ENCODE results near the gene DLG2.

DLG2 gene

GRCh38 chr11:84137960-84138359 is 1489.2 kb downstream of the DLG2 start:
- Mint-ChIP-seq H3K9me3 (peaks cover 19% of the 10 kb centered on the region), H3K4me1 (no peaks in the 10 kb centered on the region), H3K27ac (ENCODE audit: low read depth) (no peak overlapping the region), H3K4me3 (no peak overlapping the region), H3K27me3 (no peaks in the 10 kb centered on the region), H3K36me3 (ENCODE audit: insufficient read depth) (no peaks in the 10 kb centered on the region)
- no peak for DNase-seq (ENCODE audit: low spot score in 2 of 2)
- no peak for ATAC-seq (replicated peaks; ENCODE audit: extremely low read depth, poor library complexity, severe bottlenecking)

- peaks cover 20% of the 10 kb centered on the region for H3K9me3 Mint-ChIP-seq
- H3K27me3 Mint-ChIP-seq = no peaks in the 10 kb centered on the region
- no peak for ATAC-seq (replicated peaks; ENCODE audit: extremely low read depth, poor library complexity, severe bottlenecking)
These were observed 1489.6 kb downstream of the DLG2 start for GRCh38 chr11:84137505-84137904.

DNA sequence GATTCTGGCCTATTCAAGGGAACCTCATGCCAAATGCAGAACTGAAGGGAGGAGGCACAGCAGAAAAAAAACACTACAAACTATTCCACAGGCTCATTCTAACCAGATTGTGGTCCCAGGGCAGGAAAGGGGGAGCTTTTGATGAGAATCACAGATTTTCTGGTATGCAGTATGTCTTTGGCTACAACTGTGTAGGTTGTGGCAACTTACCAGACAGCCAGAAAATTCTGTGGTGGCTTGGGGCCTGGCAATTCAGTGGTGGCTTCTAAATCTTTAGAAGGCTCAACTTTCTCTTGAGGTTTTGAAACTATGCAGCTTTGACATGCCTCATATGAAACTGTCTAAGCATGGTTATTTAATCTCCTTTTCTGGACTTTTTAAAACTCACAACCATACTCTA is 1490.2 kb downstream of the DLG2 start:
- no peak overlapping the region for H3K4me3 Mint-ChIP-seq
- no peaks in the 10 kb centered on the region for H3K27me3 Mint-ChIP-seq
- H3K4me1 Mint-ChIP-seq = no peaks in the 10 kb centered on the region
- DNase-seq (ENCODE audit: low spot score in 2 of 2) (no peak), ATAC-seq (replicated peaks; ENCODE audit: extremely low read depth, poor library complexity, severe bottlenecking) (no peak)
- no peaks in the 10 kb centered on the region for H3K36me3 Mint-ChIP-seq (ENCODE audit: insufficient read depth)
- no peak overlapping the region for H3K27ac Mint-ChIP-seq (ENCODE audit: low read depth)
- peaks cover 23% of the 10 kb centered on the region for H3K9me3 Mint-ChIP-seq

More at GRCh38 chr11:84137505-84137904, 1489.6 kb downstream of the DLG2 start:
- no peak overlapping the region for H3K4me3 Mint-ChIP-seq
- no peaks in the 10 kb centered on the region for H3K36me3 Mint-ChIP-seq (ENCODE audit: insufficient read depth)
- no peak for DNase-seq (ENCODE audit: low spot score in 2 of 2)
- H3K4me1 Mint-ChIP-seq = no peaks in the 10 kb centered on the region
- no peak overlapping the region for H3K27ac Mint-ChIP-seq (ENCODE audit: low read depth)

- Mint-ChIP-seq H3K36me3 (ENCODE audit: insufficient read depth) (no peaks in the 10 kb centered on the region), H3K4me1 (no peaks in the 10 kb centered on the region), H3K27ac (ENCODE audit: low read depth) (no peak overlapping the region), H3K27me3 (no peaks in the 10 kb centered on the region), H3K9me3 (peaks cover 37% of the 10 kb centered on the region), H3K4me3 (no peak overlapping the region)
- DNase-seq (ENCODE audit: low spot score in 2 of 2) (no peak), ATAC-seq (replicated peaks; ENCODE audit: extremely low read depth, poor library complexity, severe bottlenecking) (no peak)
These were observed 1496.3 kb downstream of the DLG2 start for GRCh38 chr11:84130646-84131427.

DNA sequence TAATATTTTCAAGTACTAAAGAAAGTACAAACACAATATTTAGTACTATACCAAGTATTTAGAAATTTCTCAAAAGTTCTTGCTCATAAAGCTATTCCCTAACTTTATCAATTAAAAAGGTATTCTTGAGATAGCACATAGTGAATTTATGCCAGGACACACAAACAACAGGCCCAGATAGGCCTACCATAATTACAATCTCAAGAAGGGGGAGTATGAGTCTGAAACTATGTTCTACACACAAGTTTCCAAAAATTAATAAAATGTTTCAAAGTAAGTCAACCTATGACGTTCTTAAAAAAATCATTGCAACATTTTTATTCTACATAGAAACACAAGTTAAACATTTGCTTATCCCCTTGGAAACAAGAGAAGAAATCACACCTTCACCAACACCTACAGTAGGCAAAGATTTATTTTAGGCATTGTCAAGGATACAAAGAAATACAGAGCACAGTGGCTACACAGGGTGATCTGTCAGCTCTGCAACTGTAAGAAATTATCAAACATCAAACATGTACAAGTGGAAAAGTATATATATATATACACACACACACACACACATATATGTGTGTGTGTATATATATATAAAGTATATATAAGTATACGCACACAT is 1497.1 kb downstream of the DLG2 start:
- Mint-ChIP-seq H3K27me3 (no peaks in the 10 kb centered on the region), H3K4me1 (no peaks in the 10 kb centered on the region), H3K27ac (ENCODE audit: low read depth) (no peak overlapping the region), H3K9me3 (peaks cover 31% of the 10 kb centered on the region), H3K4me3 (no peak overlapping the region), H3K36me3 (ENCODE audit: insufficient read depth) (no peaks in the 10 kb centered on the region)
- DNase-seq (ENCODE audit: low spot score in 2 of 2) (no peak), ATAC-seq (replicated peaks; ENCODE audit: extremely low read depth, poor library complexity, severe bottlenecking) (no peak)

DNA sequence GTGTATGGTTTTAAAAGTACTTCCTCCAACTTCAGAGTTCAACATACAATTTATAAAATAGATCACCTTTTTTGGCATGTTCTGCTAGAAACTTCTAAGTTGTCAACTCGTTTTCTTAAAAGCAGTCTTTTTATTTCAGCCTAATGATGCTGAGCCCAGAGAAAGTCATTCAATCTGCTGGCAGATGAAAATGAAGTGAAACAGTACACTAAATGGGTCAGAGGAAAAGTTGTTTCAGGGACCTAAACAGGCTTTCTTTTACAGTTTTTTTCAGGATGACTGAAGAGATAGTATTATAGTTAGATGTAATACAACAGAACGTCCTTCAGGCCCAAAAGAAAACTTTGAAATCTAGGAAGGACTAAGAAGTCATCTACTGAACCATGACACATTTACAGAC is 1498.3 kb downstream of the DLG2 start:
- no peak for DNase-seq (ENCODE audit: low spot score in 2 of 2)
- Mint-ChIP-seq H3K27me3 (no peaks in the 10 kb centered on the region), H3K4me3 (no peak overlapping the region), H3K27ac (ENCODE audit: low read depth) (no peak overlapping the region), H3K9me3 (peaks cover 36% of the 10 kb centered on the region), H3K4me1 (no peaks in the 10 kb centered on the region), H3K36me3 (ENCODE audit: insufficient read depth) (peaks cover 1% of the 10 kb centered on the region)
- no peak for ATAC-seq (replicated peaks; ENCODE audit: extremely low read depth, poor library complexity, severe bottlenecking)

GRCh38 chr11:84117394-84117793 is 1509.8 kb downstream of the DLG2 start:
- no peaks in the 10 kb centered on the region for H3K27me3 Mint-ChIP-seq
- H3K4me3 Mint-ChIP-seq = no peak overlapping the region
- peaks cover 14% of the 10 kb centered on the region for H3K9me3 Mint-ChIP-seq
- no peak overlapping the region for H3K27ac Mint-ChIP-seq (ENCODE audit: low read depth)
- no peaks in the 10 kb centered on the region for H3K4me1 Mint-ChIP-seq
- DNase-seq (ENCODE audit: low spot score in 2 of 2) (no peak), ATAC-seq (replicated peaks; ENCODE audit: extremely low read depth, poor library complexity, severe bottlenecking) (no peak)
- no peaks in the 10 kb centered on the region for H3K36me3 Mint-ChIP-seq (ENCODE audit: insufficient read depth)

- Mint-ChIP-seq H3K36me3 (ENCODE audit: insufficient read depth) (no peaks in the 10 kb centered on the region), H3K27me3 (no peaks in the 10 kb centered on the region), H3K27ac (ENCODE audit: low read depth) (no peak overlapping the region), H3K4me3 (no peak overlapping the region), H3K4me1 (no peaks in the 10 kb centered on the region), H3K9me3 (no peaks in the 10 kb centered on the region)
- no peak for ATAC-seq (replicated peaks; ENCODE audit: extremely low read depth, poor library complexity, severe bottlenecking)
- no peak for DNase-seq (ENCODE audit: low spot score in 2 of 2)
These were observed 1520.6 kb downstream of the DLG2 start for GRCh38 chr11:84106541-84106940.

- no peak overlapping the region for H3K4me3 Mint-ChIP-seq
- DNase-seq (ENCODE audit: low spot score in 2 of 2) = no peak
- H3K4me1 Mint-ChIP-seq = no peaks in the 10 kb centered on the region
- H3K36me3 Mint-ChIP-seq (ENCODE audit: insufficient read depth) = no peaks in the 10 kb centered on the region
- no peak for ATAC-seq (replicated peaks; ENCODE audit: extremely low read depth, poor library complexity, severe bottlenecking)
- H3K27me3 Mint-ChIP-seq = no peaks in the 10 kb centered on the region
- H3K27ac Mint-ChIP-seq (ENCODE audit: low read depth) = no peak overlapping the region
- peaks cover 5% of the 10 kb centered on the region for H3K9me3 Mint-ChIP-seq
These were observed 1522.0 kb downstream of the DLG2 start for GRCh38 chr11:84105148-84105547.

DNA sequence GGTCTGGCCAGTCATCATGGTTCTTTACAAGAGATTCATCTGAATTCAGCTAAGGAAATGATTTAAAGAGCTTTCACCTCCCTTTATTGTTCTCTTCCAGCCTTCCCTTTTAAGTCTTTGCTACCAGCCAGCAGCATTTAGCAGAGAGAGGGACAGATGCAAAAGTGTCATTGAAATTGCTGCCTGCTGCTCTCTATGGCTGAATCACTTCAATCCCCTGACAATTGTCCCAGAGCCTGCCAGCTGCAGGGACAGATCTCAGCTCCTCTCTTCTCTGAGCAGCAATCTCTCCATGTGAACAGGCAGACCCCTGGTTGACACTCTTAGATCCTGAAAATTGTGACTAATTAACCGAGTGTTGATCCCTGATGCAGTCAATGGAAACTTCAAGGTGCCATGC is 1524.0 kb downstream of the DLG2 start:
- no peaks in the 10 kb centered on the region for H3K4me1 Mint-ChIP-seq
- H3K27me3 Mint-ChIP-seq = no peaks in the 10 kb centered on the region
- peaks cover 10% of the 10 kb centered on the region for H3K9me3 Mint-ChIP-seq
- H3K27ac Mint-ChIP-seq (ENCODE audit: low read depth) = no peak overlapping the region
- ATAC-seq (replicated peaks; ENCODE audit: extremely low read depth, poor library complexity, severe bottlenecking) (no peak), DNase-seq (ENCODE audit: low spot score in 2 of 2) (no peak)
- H3K36me3 Mint-ChIP-seq (ENCODE audit: insufficient read depth) = no peaks in the 10 kb centered on the region
- no peak overlapping the region for H3K4me3 Mint-ChIP-seq

DNA sequence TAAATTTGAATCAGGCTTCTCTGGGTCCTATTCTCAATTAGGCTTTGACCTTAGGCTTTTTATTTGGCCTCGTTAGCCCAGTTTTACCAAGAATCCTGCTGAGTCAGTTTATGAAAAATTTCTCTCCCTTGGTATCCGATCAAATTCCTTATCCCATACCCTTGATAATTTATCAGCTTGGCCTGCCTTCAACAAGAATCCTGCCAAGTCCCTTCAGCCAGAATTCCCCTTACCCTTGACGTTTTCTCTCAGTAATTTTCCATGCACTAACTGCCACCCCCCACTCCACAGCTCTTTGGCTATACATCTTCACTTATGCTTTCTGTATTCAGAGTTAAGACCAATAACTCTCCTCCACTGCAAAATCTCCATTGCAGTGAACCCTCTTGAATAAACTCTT is 1530.0 kb downstream of the DLG2 start:
- H3K4me1 Mint-ChIP-seq = no peaks in the 10 kb centered on the region
- no peak overlapping the region for H3K4me3 Mint-ChIP-seq

DNA sequence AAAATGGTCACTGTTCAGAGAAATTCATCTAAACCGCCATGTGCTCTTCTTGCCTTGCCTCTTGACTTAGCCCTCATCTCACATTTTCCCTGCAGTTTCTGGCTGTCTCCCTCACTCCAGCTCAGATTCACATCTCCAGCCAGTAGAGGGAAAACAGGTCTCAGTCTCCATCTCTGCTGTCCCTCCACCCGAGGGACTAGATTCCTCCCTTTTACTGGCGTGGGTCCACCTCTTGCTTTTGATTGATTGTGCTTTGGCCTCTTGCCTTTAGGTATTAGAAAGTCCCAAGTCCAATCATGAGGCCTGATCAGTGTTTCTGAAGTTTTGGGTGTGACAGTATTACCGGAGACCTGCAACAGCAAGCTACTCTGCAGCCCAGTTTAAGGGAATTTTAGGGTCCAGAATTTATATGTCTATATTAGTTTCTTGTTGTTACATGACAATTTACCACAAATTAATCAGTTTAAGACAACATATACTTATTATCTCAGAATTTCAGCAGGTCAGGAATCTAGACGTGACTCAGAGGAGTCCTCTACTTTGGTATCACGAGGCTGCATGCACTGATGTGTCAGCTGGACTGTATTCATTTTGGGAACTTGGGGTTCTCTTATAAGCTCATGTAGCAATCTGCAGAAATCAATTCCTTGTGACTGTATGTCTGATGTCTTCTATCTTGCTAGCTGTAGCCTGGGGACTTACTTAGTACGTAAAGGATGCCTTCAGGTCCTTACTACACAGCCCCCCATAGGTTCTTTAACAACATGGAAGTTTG is 1535.7 kb downstream of the DLG2 start:
- peaks cover 6% of the 10 kb centered on the region for H3K9me3 Mint-ChIP-seq
- DNase-seq (ENCODE audit: low spot score in 2 of 2) = no peak
- H3K4me1 Mint-ChIP-seq = no peaks in the 10 kb centered on the region
- ATAC-seq (replicated peaks; ENCODE audit: extremely low read depth, poor library complexity, severe bottlenecking) = no peak
- no peaks in the 10 kb centered on the region for H3K36me3 Mint-ChIP-seq (ENCODE audit: insufficient read depth)
- no peak overlapping the region for H3K27ac Mint-ChIP-seq (ENCODE audit: low read depth)
- H3K4me3 Mint-ChIP-seq = no peak overlapping the region
- H3K27me3 Mint-ChIP-seq = no peaks in the 10 kb centered on the region

More for the DNA sequence above, 1530.0 kb downstream of the DLG2 start:
- ATAC-seq (replicated peaks; ENCODE audit: extremely low read depth, poor library complexity, severe bottlenecking) = no peak
- Mint-ChIP-seq H3K36me3 (ENCODE audit: insufficient read depth) (no peaks in the 10 kb centered on the region), H3K27me3 (no peaks in the 10 kb centered on the region), H3K9me3 (peaks cover 17% of the 10 kb centered on the region), H3K27ac (ENCODE audit: low read depth) (no peak overlapping the region)
- DNase-seq (ENCODE audit: low spot score in 2 of 2) = no peak
